ENCODE data around the gene CRX.
"Not testable (repeated sequence)": the region's sequence is repeated elsewhere in the genome, so short reads cannot be mapped to it uniquely, and the experiment has no call there.

CRX gene

GRCh38 chr19:47796785-47797184 is 25.0 kb upstream of the CRX start:
- no peak for DNase-seq (ENCODE audit: low read depth)
- no peak overlapping the region for H3K4me3 ChIP-seq (ENCODE audit: low read length)
- TF ChIP-seq CTCF (IDR thresholded peaks at IDR 0.05; ENCODE audit: insufficient read depth, low read depth, low read length, missing control alignments): no peak

- no peak overlapping the region for H3K4me3 ChIP-seq (ENCODE audit: low read length)
- no peak for TF ChIP-seq CTCF (IDR thresholded peaks at IDR 0.05; ENCODE audit: insufficient read depth, low read depth, low read length, missing control alignments)
- DNase-seq (ENCODE audit: low read depth): no peak
Observed at GRCh38 chr19:47797996-47798903, 23.5 kb upstream of the CRX start.

- no peak for TF ChIP-seq CTCF (IDR thresholded peaks at IDR 0.05; ENCODE audit: insufficient read depth, low read depth, low read length, missing control alignments)
- no peak overlapping the region for H3K4me3 ChIP-seq (ENCODE audit: low read length)
- no peak for DNase-seq (ENCODE audit: low read depth)
Observed at GRCh38 chr19:47798904-47799266, 22.9 kb upstream of the CRX start.

- no peak for DNase-seq (ENCODE audit: low read depth)
- no peak for TF ChIP-seq CTCF (IDR thresholded peaks at IDR 0.05; ENCODE audit: insufficient read depth, low read depth, low read length, missing control alignments)
- no peak overlapping the region for H3K4me3 ChIP-seq (ENCODE audit: low read length)
Observed at GRCh38 chr19:47801270-47801669, 20.5 kb upstream of the CRX start.

GRCh38 chr19:47802521-47803043 is 19.2 kb upstream of the CRX start:
- no peak for TF ChIP-seq CTCF (IDR thresholded peaks at IDR 0.05; ENCODE audit: insufficient read depth, low read depth, low read length, missing control alignments)
- no peak overlapping the region for H3K4me3 ChIP-seq (ENCODE audit: low read length)

GRCh38 chr19:47803148-47803547 is 18.6 kb upstream of the CRX start:
- not testable (repeated sequence) for H3K4me3 ChIP-seq (ENCODE audit: low read length); DNase-seq (ENCODE audit: low read depth)

More at GRCh38 chr19:47802521-47803043, 19.2 kb upstream of the CRX start:
- DNase-seq (ENCODE audit: low read depth): no peak

- not testable (repeated sequence) for H3K4me3 ChIP-seq (ENCODE audit: low read length); DNase-seq (ENCODE audit: low read depth)
Observed at GRCh38 chr19:47803671-47804070, 18.1 kb upstream of the CRX start.

GRCh38 chr19:47804451-47804850 is 17.3 kb upstream of the CRX start, which contains the start of gene TPRX1:
Gene TPRX1, minus strand, starts transcription at chr19:47804551. Its CDS starts 12 bp downstream, at chr19:47804539.
- not testable (repeated sequence) for H3K4me3 ChIP-seq (ENCODE audit: low read length); DNase-seq (ENCODE audit: low read depth)

Measured in epithelial cell of esophagus (primary cell).